ENCODE data around the gene MLLT6. TPM values are rescaled to one million over a fixed set of nuclear protein-coding genes. Genes with fewer than 3 reads are reported as not detected.

The MLLT6 gene
- total and polyA plus RNA-seq, 10 of the 15 experiments (the other 5 are each of a cell fraction or from before 2014, with no cell fraction given) = 4.8 to 105 (median 36.3) TPM

GRCh38 chr17:38674749-38675615 lies 30.1 kb upstream of the MLLT6 start, which contains the start of gene EPOP (continued):
- TF ChIP-seq REST (IDR thresholded peaks at IDR 0.05; ENCODE audit: low read depth, low read length) (no peak), STAT1 (conservative IDR thresholded peaks at IDR 0.05) (no peak), FOXK2 (IDR thresholded peaks at IDR 0.05) (no peak), SREBF2 (IDR thresholded peaks at IDR 0.05; ENCODE audit: low read length) (no peak), E2F8 (IDR thresholded peaks at IDR 0.05; ENCODE audit: low read depth, partially characterized antibody) (no peak), ASH2L (IDR thresholded peaks at IDR 0.05; ENCODE audit: borderline replicate concordance, low read depth) (no peak), WRNIP1 (IDR thresholded peaks at IDR 0.05; ENCODE audit: borderline replicate concordance, low read depth, low read length) (no peak), GABPA (IDR thresholded peaks at IDR 0.05; ENCODE audit: low read depth) (no peak), BHLHE40 (IDR thresholded peaks at IDR 0.05; ENCODE audit: borderline replicate concordance in 1 of 2, low read depth in 2 of 2, low read length in 1 of 2) (peak; percentile 89 to 94), ZBTB40 (IDR thresholded peaks at IDR 0.05; ENCODE audit: borderline replicate concordance) (no peak), ETV6 (conservative IDR thresholded peaks at IDR 0.05 in 1 of 2, IDR thresholded peaks at IDR 0.05 in 1 of 2; ENCODE audit: borderline replicate concordance in 1 of 2, low read depth in 1 of 2) (no peak), KDM1A (IDR thresholded peaks at IDR 0.05; ENCODE audit: borderline replicate concordance) (no peak), CHD4 (IDR thresholded peaks at IDR 0.05) (no peak), PML (IDR thresholded peaks at IDR 0.05; ENCODE audit: low read length) (no peak), PAX5 (IDR thresholded peaks at IDR 0.05; ENCODE audit: borderline replicate concordance, low read depth, low read length) (no peak), MYC (IDR thresholded peaks at IDR 0.05; ENCODE audit: insufficient read depth, insufficient read length, insufficient replicate concordance, low read length, severe bottlenecking) (peak; percentile 77), RB1 (IDR thresholded peaks at IDR 0.05; ENCODE audit: borderline replicate concordance) (0 out of 2 replicates have a peak, but pooled peaks have one; percentile 43), MTA3 (IDR thresholded peaks at IDR 0.05; ENCODE audit: borderline replicate concordance, low read length) (no peak), YY1 (IDR thresholded peaks at IDR 0.05; ENCODE audit: low read depth, low read length) (no peak)
